Measurements from ENCODE around the gene IL23R. TPM values are rescaled to one million over a fixed set of nuclear protein-coding genes. Genes with fewer than 3 reads are reported as not detected.

The IL23R gene
- total RNA-seq, 1 experiment from 2014 or later = not detected

GRCh38 chr1:67149179-67149770, 17.0 kb upstream of the IL23R start:
- H3K27ac ChIP-seq (ENCODE audit: low read length) = no peak overlapping the region
- no peaks in the 10 kb centered on the region for H3K9me3 ChIP-seq (ENCODE audit: control insufficient read depth, insufficient read depth, low read depth, low read length)
- no peak overlapping the region for H3K4me3 ChIP-seq (ENCODE audit: low read depth in 2 of 2, low read length in 2 of 2)
- BruUV-seq (replicated peaks) = no TSS peak
- POLR2A ChIA-PET = no interaction called here
- no peaks in the 10 kb centered on the region for H3K4me1 ChIP-seq (ENCODE audit: control insufficient read depth, insufficient read depth, low read length)
- CTCF ChIA-PET = interaction anchor here (0.5 to 2.5 kb wide), 2 partner anchors 62 to 153 kb away, joined by 5 to 18 read pairs; no protein-coding TSS in a partner anchor
- DNase-seq (ENCODE audit: low read depth, low spot score) = peak; percentile 66
- no peaks in the 10 kb centered on the region for H3K27me3 ChIP-seq (ENCODE audit: control insufficient read depth, insufficient read depth, low read length)
- in situ Hi-C loops (cut with HindIII; ENCODE audit: low pct_unique_long_range_greater_than_20kb, low sequenced_read_pairs) (no loop called here), intact Hi-C loops (cut with micrococcal nuclease; ENCODE audit: unreplicated experiment) (loop anchor here (1.0 to 5.0 kb wide), 2 partner anchors 153 to 382 kb away; no protein-coding TSS in a partner anchor)
- TF ChIP-seq, protein P1, sequence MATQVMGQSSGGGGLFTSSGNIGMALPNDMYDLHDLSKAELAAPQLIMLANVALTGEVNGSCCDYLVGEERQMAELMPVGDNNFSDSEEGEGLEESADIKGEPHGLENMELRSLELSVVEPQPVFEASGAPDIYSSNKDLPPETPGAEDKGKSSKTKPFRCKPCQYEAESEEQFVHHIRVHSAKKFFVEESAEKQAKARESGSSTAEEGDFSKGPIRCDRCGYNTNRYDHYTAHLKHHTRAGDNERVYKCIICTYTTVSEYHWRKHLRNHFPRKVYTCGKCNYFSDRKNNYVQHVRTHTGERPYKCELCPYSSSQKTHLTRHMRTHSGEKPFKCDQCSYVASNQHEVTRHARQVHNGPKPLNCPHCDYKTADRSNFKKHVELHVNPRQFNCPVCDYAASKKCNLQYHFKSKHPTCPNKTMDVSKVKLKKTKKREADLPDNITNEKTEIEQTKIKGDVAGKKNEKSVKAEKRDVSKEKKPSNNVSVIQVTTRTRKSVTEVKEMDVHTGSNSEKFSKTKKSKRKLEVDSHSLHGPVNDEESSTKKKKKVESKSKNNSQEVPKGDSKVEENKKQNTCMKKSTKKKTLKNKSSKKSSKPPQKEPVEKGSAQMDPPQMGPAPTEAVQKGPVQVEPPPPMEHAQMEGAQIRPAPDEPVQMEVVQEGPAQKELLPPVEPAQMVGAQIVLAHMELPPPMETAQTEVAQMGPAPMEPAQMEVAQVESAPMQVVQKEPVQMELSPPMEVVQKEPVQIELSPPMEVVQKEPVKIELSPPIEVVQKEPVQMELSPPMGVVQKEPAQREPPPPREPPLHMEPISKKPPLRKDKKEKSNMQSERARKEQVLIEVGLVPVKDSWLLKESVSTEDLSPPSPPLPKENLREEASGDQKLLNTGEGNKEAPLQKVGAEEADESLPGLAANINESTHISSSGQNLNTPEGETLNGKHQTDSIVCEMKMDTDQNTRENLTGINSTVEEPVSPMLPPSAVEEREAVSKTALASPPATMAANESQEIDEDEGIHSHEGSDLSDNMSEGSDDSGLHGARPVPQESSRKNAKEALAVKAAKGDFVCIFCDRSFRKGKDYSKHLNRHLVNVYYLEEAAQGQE (IDR thresholded peaks at IDR 0.05; ENCODE audit: insufficient read depth in 1 of 2, low read depth in 2 of 2, low read length in 1 of 2) = no peak
- no peak for TF ChIP-seq TCF7L2 (IDR thresholded peaks at IDR 0.05; ENCODE audit: low read depth, low read length)
- TF ChIP-seq, protein P2, sequence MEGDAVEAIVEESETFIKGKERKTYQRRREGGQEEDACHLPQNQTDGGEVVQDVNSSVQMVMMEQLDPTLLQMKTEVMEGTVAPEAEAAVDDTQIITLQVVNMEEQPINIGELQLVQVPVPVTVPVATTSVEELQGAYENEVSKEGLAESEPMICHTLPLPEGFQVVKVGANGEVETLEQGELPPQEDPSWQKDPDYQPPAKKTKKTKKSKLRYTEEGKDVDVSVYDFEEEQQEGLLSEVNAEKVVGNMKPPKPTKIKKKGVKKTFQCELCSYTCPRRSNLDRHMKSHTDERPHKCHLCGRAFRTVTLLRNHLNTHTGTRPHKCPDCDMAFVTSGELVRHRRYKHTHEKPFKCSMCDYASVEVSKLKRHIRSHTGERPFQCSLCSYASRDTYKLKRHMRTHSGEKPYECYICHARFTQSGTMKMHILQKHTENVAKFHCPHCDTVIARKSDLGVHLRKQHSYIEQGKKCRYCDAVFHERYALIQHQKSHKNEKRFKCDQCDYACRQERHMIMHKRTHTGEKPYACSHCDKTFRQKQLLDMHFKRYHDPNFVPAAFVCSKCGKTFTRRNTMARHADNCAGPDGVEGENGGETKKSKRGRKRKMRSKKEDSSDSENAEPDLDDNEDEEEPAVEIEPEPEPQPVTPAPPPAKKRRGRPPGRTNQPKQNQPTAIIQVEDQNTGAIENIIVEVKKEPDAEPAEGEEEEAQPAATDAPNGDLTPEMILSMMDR (IDR thresholded peaks at IDR 0.05) = peak; percentile 85
- ATAC-seq = peak; percentile 98
- H3K36me3 ChIP-seq (ENCODE audit: control insufficient read depth, insufficient read depth, low read length) = no peaks in the 10 kb centered on the region

DNA sequence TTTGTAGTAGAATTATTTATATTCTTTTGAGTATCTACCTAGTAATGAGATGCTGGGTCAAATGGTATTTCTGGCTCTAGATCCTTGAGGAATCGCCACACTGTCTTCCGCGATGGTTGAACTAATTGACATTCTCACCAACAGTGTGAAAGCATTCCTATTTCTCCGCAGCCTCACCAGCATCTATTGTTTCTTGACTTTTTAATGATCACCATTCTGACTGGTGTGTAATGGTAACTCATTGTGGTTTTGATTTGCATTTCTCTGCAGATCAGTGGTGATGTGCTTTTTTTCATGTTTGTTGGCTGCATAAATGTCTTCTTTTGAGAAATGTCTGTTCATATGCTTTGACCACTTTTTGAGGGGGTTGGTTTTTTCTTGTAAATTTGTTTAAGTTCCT, 15.3 kb upstream of the IL23R start:
- TF ChIP-seq SIN3A (IDR thresholded peaks at IDR 0.05; ENCODE audit: borderline replicate concordance, insufficient read depth, low read depth, low read length) (no peak), POLR2AphosphoS5 (IDR thresholded peaks at IDR 0.05; ENCODE audit: low read depth, low read length) (no peak), TCF7L2 (IDR thresholded peaks at IDR 0.05; ENCODE audit: low read depth, low read length) (no peak)
- TF ChIP-seq, protein P1 (IDR thresholded peaks at IDR 0.05; ENCODE audit: insufficient read depth in 1 of 2, low read depth in 2 of 2, low read length in 1 of 2) = no peak
- TF ChIP-seq, protein P2 (IDR thresholded peaks at IDR 0.05) = no peak
- ChIA-PET CTCF (no interaction called here), POLR2A (no interaction called here)
- Histone ChIP-seq H3K4me1 (ENCODE audit: control insufficient read depth, insufficient read depth, low read length) (no peaks in the 10 kb centered on the region), H3K9me3 (ENCODE audit: control insufficient read depth, insufficient read depth, low read depth, low read length) (no peaks in the 10 kb centered on the region), H3K36me3 (ENCODE audit: control insufficient read depth, insufficient read depth, low read length) (no peaks in the 10 kb centered on the region), H3K27ac (ENCODE audit: low read length) (no peak overlapping the region), H3K27me3 (ENCODE audit: control insufficient read depth, insufficient read depth, low read length) (no peaks in the 10 kb centered on the region), H3K4me3 (ENCODE audit: low read depth in 2 of 2, low read length in 2 of 2) (no peak overlapping the region)
- DNase-seq (ENCODE audit: low read depth, low spot score) (no peak), ATAC-seq (no peak)
- intact Hi-C loops (cut with micrococcal nuclease; ENCODE audit: unreplicated experiment) = no loop called here
- in situ Hi-C loops (cut with HindIII; ENCODE audit: low pct_unique_long_range_greater_than_20kb, low sequenced_read_pairs) = no loop called here
- BruUV-seq (replicated peaks) = no TSS peak
